HG03460 (cell line): ENCODE results near the gene ZNRF1.
"Not testable (repeated sequence)": the region's sequence is repeated elsewhere in the genome, so short reads cannot be mapped to it uniquely, and the experiment has no call there.

Experiments
- ATAC-seq: cut with Tn5 transposase; IDR thresholded peaks from one replicate; pipeline ENCODE4 v1.9.1; 2021; ENCODE audit not compliant: unreplicated experiment

ZNRF1 gene

GRCh38 chr16:75026239-75026891, 27.5 kb downstream of the ZNRF1 start:
- ATAC-seq = not testable (repeated sequence)

- no peak for ATAC-seq
These were observed 28.1 kb downstream of the ZNRF1 start for GRCh38 chr16:75026892-75027391.

GRCh38 chr16:75027520-75028300, 28.9 kb downstream of the ZNRF1 start:
- ATAC-seq = no peak

- ATAC-seq = no peak
These were observed 29.8 kb downstream of the ZNRF1 start for GRCh38 chr16:75028544-75029135.

- ATAC-seq = no peak
These were observed 31.0 kb downstream of the ZNRF1 start for GRCh38 chr16:75029854-75030253.

- no peak for ATAC-seq
These were observed 33.8 kb downstream of the ZNRF1 start for GRCh38 chr16:75032655-75033054.

DNA sequence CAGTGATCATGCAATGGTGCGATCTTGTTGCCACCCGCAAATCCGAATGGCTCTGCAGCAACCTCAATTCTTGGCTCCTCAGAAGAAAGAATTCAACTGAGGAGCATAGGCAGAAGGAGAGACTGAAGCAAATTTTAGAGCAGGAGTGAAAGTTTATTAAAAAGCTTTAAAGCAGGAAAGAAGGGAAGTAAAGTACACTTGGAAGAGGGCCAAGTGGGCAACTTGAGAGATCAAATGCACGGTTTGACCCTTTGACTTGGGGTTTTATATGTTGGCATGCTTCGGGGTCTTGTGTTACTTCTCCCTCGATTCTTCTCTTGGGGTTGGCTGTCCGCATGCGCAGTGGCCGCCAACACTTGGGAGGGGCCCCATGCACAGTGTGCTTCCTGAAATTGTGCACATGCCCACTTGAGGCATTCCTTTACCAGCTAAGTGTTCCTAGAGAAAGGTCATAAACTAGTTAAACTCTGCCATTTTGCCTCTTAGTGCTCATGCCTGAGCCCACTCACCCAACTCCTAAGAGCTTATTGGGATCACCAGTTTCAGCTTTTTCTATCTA, 36.7 kb downstream of the ZNRF1 start:
- no peak for ATAC-seq

- no peak for ATAC-seq
These were observed 39.4 kb downstream of the ZNRF1 start for GRCh38 chr16:75038036-75038858.

GRCh38 chr16:75039941-75040340, 41.1 kb downstream of the ZNRF1 start:
- ATAC-seq = no peak

GRCh38 chr16:75042426-75043174, 43.8 kb downstream of the ZNRF1 start:
- peak; percentile 12 for ATAC-seq

DNA sequence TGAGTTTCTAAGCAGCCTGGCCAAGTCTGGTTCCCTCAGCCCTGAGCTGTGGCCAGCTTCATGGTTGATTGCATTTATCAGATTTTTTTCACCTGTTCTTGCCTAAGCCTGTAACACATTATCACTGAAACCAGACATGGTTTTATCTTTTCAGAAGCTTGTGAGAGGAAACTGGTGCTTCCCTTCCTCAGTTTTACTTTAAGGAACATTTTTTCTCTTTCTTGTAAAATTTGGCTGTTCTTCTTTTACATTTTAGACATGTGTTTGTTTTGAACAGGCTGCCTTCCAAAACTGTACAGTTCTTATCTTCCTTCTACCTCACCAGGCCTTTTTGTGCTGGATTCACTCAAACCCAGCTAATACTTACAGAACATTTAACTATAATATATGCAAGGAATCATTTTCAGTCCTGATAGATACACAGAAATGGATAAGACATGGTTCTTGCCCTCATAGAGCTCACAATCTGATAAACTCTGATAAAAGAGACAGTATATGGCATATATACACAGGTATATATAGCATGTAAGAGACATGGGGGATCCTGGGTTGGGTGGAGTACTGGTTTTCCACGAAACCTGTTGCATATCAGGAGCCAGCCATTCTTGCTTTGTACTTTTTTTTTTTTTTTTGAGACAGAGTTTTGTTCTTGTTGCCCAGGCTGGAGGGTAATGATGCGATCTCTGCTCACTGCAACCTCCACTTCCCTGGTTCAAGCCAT, 44.5 kb downstream of the ZNRF1 start:
- peak; percentile 78 for ATAC-seq

DNA sequence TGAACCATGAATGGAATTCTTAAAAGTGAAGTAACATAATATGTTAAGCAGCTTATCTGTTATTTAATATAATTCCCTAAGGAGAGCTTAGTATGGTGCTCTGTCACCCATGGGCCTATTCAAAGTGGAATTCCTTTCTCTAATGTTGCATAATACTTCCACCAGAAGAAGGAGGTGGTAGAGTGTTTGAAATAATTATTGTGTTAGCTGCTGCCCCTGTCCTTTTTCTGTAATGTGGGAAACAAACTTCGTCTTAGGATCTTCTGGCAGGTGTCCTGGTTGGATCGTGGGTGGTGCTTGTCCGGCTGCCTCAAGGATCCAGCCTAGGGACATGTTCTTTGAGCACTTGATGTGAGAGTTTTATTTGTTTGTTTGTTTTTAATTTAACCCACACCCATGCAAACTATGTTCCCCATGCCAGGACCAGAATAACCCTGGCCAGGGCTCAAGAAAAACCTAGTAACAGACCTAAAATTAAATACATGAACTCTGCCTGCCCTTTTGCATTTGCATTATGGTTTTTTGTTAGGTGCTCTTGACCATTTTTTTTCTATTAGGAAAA, 46.1 kb downstream of the ZNRF1 start:
- no peak for ATAC-seq

- no peak for ATAC-seq
These were observed 46.6 kb downstream of the ZNRF1 start for GRCh38 chr16:75045424-75045823.

- ATAC-seq = no peak
These were observed 49.2 kb downstream of the ZNRF1 start for GRCh38 chr16:75048054-75048453.

DNA sequence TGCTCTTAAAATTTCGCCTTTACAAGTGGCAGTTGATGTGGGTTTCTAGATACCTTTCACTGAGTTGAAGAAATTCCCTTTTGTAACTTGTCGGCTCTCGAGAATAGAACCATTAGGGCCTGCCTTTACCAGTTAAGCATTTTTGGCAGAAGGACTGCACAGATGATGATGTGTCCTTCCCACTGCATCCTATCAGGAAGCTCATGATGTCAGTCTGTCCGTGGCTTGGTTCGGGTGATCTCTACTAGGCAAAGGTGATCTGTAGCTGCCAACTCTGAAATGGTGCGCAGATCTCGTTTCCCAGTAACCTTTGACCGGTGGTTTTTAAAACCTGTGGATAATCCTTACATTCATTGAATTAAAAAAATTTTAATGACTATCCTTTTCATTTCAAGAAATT, 49.7 kb downstream of the ZNRF1 start:
- no peak for ATAC-seq

- no peak for ATAC-seq
These were observed 53.8 kb downstream of the ZNRF1 start for GRCh38 chr16:75052481-75053202.

GRCh38 chr16:75053791-75054555, 55.1 kb downstream of the ZNRF1 start:
- ATAC-seq = no peak

DNA sequence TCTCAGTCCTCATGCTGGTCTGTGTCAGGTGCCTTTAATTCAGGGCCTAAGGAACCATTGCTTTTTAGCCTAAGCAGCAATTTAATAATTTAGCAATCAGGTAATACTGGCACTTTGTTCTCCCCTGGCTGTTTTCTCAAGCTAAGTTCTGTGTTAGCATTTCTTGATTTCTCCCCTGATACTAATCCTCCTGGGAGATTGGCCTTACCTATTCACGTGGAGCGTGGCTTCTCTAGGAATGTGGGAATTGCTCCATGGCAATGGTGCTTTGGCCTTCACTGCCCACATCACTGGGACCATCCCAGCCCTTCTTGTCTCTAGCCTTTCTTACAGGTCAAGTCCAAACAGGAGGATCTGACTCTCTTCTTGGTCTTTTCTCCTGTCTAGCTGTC, 55.7 kb downstream of the ZNRF1 start:
- no peak for ATAC-seq
